Lung (tissue), 12 donors: Measurements from ENCODE around the gene CPLX3. TPM values are rescaled to one million over a fixed set of nuclear protein-coding genes. Genes with fewer than 3 reads are reported as not detected.

Source experiments
- ATAC-seq: fragments of 200-7000 bp; cut with Tn5 transposase; one replicate; pipeline ENCODE4 v1.9.1; 2020; ENCODE audit warnings: moderate number of reproducible peaks; ENCODE audit not compliant: insufficient read depth, low FRiP score
- DNase-seq, 3 donors: peaks; one replicate each; pipeline ENCODE4 v3.0.0-alpha.2; 2013 to 2017
- H3K27ac ChIP-seq, 2 donors: one replicate each; pipeline ENCODE4 v1.5.1; 2013; ENCODE audit warnings: mild to moderate bottlenecking in 2 of 2, moderate library complexity in 2 of 2, control low read depth in 1 of 2, inconsistent platforms in 1 of 2, low read depth in 1 of 2, low read length in 1 of 2
- H3K27me3 ChIP-seq, 3 donors: one replicate each; pipeline ENCODE4 v1.5.1; 2013; ENCODE audit warnings: low read length in 2 of 3; ENCODE audit not compliant: control insufficient read depth in 3 of 3, insufficient read depth in 3 of 3
- H3K36me3 ChIP-seq, 4 donors: one replicate each; pipeline ENCODE4 v1.5.1; 2013; ENCODE audit warnings: low read length in 4 of 4, mild to moderate bottlenecking in 1 of 4, moderate library complexity in 1 of 4; ENCODE audit not compliant: control insufficient read depth in 4 of 4, insufficient read depth in 4 of 4
- H3K4me1 ChIP-seq, 5 donors: one replicate each; pipeline ENCODE4 v1.5.1; 2013; ENCODE audit warnings: low read length in 5 of 5, mild to moderate bottlenecking in 2 of 5, moderate library complexity in 1 of 5; ENCODE audit not compliant: control insufficient read depth in 5 of 5, insufficient read depth in 5 of 5
- H3K4me3 ChIP-seq: one replicate; pipeline ENCODE4 v1.5.1; 2013; ENCODE audit warnings: mild to moderate bottlenecking, control low read depth, moderate library complexity
- H3K9ac ChIP-seq, 2 donors: one replicate each; pipeline ENCODE4 v1.5.1; 2013; ENCODE audit warnings: low read length in 2 of 2, control low read depth in 1 of 2; ENCODE audit not compliant: insufficient read depth in 1 of 2
- H3K9me3 ChIP-seq, 4 donors: one replicate each; pipeline ENCODE4 v1.5.1; 2013; ENCODE audit warnings: low read length in 3 of 4, mild to moderate bottlenecking in 1 of 4, moderate library complexity in 1 of 4; ENCODE audit not compliant: control insufficient read depth in 4 of 4, insufficient read depth in 3 of 4
- WGBS, 2 donors: extraction: QIAGEN DNeasy Blood & Tissue Kit; methylation state at CpG; one replicate each; pipeline ENCODE4 v1.1.7; 2013; 5-methylcytosine and 5-hydroxymethylcytosine counted together
- polyA plus RNA-seq, 2 donors: library from polyadenylated mRNA; stranded (reverse); fragments of 200-250 nt; gene quantifications; one replicate each; pipeline ENCODE4 v1.2.1, GENCODE V29; 2013
- total RNA-seq, 2 donors: library from RNA; depleted of rRNA in 1 of 2; stranded (reverse); fragments of >200 nt in 1 of 2; gene quantifications; one replicate each; pipeline ENCODE4 v1.2.1, GENCODE V29; 2014 to 2021
- TF ChIP-seq, protein P1 (sequence below): IDR thresholded peaks from 2 replicates; pipeline ENCODE4 v1.5.1; 2012; ENCODE audit warnings: mild to moderate bottlenecking; ENCODE audit errors: control extremely low read depth, extremely low read depth
- donor health status: control.
- donor health status: control.
- donor health status: Bipolar disorder and iron deficiency.
- donor health status: healthy.
- donor health status: DM: yes; HTN: yes; CAD: no.

Gene CPLX3
- total and polyA plus RNA-seq, 4 donors: 0.10 to 0.13 TPM; not detected in 2

DNA sequence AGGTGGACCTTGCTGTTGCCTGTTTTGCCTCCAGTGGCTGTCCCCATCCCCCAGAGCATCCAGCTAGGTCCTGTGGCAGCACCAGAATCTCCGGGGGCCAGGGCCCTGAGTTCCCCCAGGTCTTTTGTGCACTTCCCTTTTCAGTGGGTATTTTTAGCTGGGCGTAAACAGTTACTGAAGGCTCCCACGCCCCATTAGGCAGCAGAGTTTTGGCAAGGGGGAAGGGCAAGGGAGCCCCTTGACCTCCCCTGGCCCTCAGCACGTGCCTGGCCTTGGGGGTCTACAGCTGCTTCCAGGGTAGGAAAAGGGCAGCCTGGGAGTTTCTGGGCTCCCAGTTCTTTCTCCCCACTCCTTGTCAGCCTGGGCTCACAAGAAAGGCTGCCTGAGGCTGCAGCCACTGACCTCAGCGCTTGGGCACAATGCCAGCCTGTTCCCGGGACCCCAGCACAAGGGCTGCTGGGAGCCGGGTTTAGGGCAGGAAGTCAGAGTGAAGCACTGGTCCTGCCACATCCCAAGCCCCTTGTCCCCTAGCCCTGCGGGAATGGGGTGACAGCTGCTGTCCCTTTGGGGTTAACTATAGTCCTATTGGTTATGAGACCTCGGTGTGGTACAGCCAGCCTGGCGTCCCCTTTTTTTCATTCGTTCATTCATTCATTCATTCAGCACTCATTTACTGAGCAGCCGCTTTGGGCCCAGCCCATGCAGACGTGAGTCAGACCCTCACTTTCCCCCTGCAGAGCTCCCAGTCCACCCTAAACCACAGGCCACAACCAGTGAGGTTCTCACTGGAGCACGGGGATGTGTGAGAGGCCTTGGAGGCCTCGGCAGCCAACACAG, 36.1 kb upstream of the CPLX3 start:
- WGBS, 2 donors: 11 to 28% methylated on average over 15 of the region's 15 CpGs
- DNase-seq: peak; percentile 84 to 87 (median 86)
- peak overlapping the region in 1 of 2 donors; percentile 55 for H3K9ac ChIP-seq

DNA sequence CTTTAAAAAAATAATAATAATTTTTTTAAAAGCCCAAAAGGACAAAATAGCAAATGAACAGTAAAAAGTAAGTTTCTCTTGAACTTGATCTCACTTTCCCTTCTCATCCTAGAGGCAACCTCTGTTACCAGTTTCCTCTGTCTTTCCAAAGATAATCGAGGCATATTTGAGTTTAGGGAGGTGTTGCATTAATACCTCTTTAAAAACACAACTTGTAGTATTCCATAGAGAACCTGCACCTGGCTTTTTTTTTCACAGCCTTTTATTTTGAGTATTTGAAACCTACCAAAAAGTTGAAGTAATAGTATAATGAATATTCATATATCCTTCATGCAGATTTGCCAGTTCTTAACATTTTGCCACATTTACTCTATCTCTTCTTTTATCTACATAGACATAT, 35.4 kb upstream of the CPLX3 start:
- ATAC-seq: no peak
- Histone ChIP-seq H3K27me3 (no peaks in the 10 kb centered on the region), H3K4me3 (no peak overlapping the region), H3K4me1 (peaks cover 11 to 57% (median 25%) of the 10 kb centered on the region in 5 donors), H3K9me3 (no peaks in the 10 kb centered on the region), H3K36me3 (peaks cover 0 to 1% (median 0%) of the 10 kb centered on the region in 4 donors), H3K27ac (no peak overlapping the region), H3K9ac (no peak overlapping the region)
- no peak for DNase-seq
- WGBS, 2 donors: 14 to 44% methylated on average over 1 of the region's 1 CpG
- TF ChIP-seq, protein P1, sequence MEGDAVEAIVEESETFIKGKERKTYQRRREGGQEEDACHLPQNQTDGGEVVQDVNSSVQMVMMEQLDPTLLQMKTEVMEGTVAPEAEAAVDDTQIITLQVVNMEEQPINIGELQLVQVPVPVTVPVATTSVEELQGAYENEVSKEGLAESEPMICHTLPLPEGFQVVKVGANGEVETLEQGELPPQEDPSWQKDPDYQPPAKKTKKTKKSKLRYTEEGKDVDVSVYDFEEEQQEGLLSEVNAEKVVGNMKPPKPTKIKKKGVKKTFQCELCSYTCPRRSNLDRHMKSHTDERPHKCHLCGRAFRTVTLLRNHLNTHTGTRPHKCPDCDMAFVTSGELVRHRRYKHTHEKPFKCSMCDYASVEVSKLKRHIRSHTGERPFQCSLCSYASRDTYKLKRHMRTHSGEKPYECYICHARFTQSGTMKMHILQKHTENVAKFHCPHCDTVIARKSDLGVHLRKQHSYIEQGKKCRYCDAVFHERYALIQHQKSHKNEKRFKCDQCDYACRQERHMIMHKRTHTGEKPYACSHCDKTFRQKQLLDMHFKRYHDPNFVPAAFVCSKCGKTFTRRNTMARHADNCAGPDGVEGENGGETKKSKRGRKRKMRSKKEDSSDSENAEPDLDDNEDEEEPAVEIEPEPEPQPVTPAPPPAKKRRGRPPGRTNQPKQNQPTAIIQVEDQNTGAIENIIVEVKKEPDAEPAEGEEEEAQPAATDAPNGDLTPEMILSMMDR: no peak

More for the DNA sequence above, 36.1 kb upstream of the CPLX3 start:
- Histone ChIP-seq H3K27ac (peak overlapping the region; percentile 36 to 87), H3K9me3 (no peaks in the 10 kb centered on the region), H3K36me3 (peaks cover 0 to 4% (median 2%) of the 10 kb centered on the region in 4 donors), H3K27me3 (no peaks in the 10 kb centered on the region), H3K4me1 (peaks cover 13 to 62% (median 30%) of the 10 kb centered on the region in 5 donors), H3K4me3 (no peak overlapping the region)
- ATAC-seq: no peak
- TF ChIP-seq, protein P1: no peak

DNA sequence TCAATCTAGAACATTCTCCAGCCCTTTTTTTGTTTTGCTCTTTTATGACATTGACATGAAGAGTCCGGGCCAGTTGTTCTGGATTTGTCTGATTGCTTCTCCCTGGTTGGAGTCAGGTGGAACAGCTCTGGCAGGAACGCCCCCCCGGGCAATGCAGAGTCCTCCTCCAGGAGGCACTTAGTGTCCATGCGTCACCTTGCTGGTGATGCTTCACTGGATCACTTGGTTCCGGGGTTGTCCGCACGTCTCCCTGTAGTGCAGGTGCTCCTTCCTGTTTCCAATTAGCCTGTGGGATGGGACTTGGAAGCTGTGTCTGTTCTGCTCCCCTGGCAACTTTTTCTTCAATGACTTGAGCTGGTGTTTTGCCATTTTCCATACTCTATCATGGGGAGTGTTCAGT, 34.8 kb upstream of the CPLX3 start:
- Histone ChIP-seq H3K27ac (no peak overlapping the region), H3K4me1 (peaks cover 11 to 52% (median 25%) of the 10 kb centered on the region in 5 donors), H3K9ac (peak overlapping the region in 1 of 2 donors; percentile 4), H3K36me3 (peaks cover 0 to 1% (median 0%) of the 10 kb centered on the region in 4 donors), H3K9me3 (no peaks in the 10 kb centered on the region), H3K27me3 (no peaks in the 10 kb centered on the region), H3K4me3 (no peak overlapping the region)
- DNase-seq (no peak), ATAC-seq (no peak)
- 77 to 84% methylated on average over 7 of the region's 7 CpGs for WGBS, 2 donors
- TF ChIP-seq, protein P1: no peak
